Measurements from ENCODE around the gene MEX3D. TPM values are rescaled to one million over a fixed set of nuclear protein-coding genes. Genes with fewer than 3 reads are reported as not detected.

MEX3D gene
- polyA plus RNA-seq, 1 donor (not counting 4 experiments of a cell fraction or from before 2014, with no cell fraction given) = 3.9 TPM

DNA sequence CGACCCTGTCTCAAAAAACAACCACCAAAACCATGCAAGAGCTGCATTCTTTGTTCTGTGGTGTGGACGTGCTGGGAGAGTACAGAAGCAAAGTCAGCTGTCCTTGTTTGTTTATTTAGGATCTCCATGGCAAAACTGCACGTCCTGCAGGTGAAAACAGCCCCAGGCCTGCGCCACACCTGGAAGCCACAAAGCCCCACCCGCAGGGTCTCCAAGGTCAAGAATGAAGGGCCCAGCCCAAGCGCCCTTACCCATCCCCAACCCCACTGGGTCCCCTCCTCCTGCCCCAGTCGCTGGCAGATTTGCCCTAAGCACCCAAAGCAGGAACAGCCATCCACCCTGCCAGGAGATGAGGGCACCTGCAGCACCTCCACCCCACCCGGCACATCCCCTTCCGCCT, 14.1 kb upstream of the MEX3D start:
- peaks cover under 1% of the 10 kb centered on the region for H4K20me1 ChIP-seq (ENCODE audit: control insufficient read depth, extremely low read depth, insufficient read depth, low read length)
- H3K27ac ChIP-seq (ENCODE audit: control insufficient read depth, insufficient read depth, low read length) = no peak overlapping the region
- no peak for DNase-seq (ENCODE audit: low read depth, low spot score)
- H3K4me3 ChIP-seq (ENCODE audit: control insufficient read depth in 2 of 3, extremely low read depth in 1 of 3, insufficient read depth in 2 of 3, low read depth in 1 of 3, low read length in 3 of 3) = no peak overlapping the region
- dilution Hi-C loops (cut with MboI; ENCODE audit: extremely low pct_ligation_motif_present, low sequenced_read_pairs) = no loop called here
- peaks cover 5 to 17% of the 10 kb centered on the region in 2 experiments for H3K36me3 ChIP-seq (ENCODE audit: control insufficient read depth in 2 of 2, extremely low read depth in 1 of 2, insufficient read depth in 2 of 2, low read length in 2 of 2)
- no peaks in the 10 kb centered on the region for H3K27me3 ChIP-seq (ENCODE audit: control insufficient read depth, extremely low read depth, insufficient read depth, low read length)
- H3K79me2 ChIP-seq (ENCODE audit: control insufficient read depth, insufficient read depth, low read length) = peaks cover 5% of the 10 kb centered on the region
- TF ChIP-seq, protein P1, sequence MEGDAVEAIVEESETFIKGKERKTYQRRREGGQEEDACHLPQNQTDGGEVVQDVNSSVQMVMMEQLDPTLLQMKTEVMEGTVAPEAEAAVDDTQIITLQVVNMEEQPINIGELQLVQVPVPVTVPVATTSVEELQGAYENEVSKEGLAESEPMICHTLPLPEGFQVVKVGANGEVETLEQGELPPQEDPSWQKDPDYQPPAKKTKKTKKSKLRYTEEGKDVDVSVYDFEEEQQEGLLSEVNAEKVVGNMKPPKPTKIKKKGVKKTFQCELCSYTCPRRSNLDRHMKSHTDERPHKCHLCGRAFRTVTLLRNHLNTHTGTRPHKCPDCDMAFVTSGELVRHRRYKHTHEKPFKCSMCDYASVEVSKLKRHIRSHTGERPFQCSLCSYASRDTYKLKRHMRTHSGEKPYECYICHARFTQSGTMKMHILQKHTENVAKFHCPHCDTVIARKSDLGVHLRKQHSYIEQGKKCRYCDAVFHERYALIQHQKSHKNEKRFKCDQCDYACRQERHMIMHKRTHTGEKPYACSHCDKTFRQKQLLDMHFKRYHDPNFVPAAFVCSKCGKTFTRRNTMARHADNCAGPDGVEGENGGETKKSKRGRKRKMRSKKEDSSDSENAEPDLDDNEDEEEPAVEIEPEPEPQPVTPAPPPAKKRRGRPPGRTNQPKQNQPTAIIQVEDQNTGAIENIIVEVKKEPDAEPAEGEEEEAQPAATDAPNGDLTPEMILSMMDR (optimal IDR thresholded peaks at IDR 0.05 in 1 of 3, IDR thresholded peaks at IDR 0.05 in 1 of 3, conservative IDR thresholded peaks at IDR 0.05 in 1 of 3; ENCODE audit: extremely low read depth in 1 of 3, insufficient read depth in 2 of 3, low read length in 3 of 3) = no peak
- no peak for TF ChIP-seq EZH2 (IDR thresholded peaks at IDR 0.05; ENCODE audit: low read length)
- no peaks in the 10 kb centered on the region for H3K4me1 ChIP-seq (ENCODE audit: control insufficient read depth, extremely low read depth, insufficient read depth, low read length)
- H2AFZ ChIP-seq (ENCODE audit: control insufficient read depth, low read length) = no peak overlapping the region
- no peak overlapping the region for H3K4me2 ChIP-seq (ENCODE audit: control insufficient read depth, extremely low read depth, insufficient read depth, low read depth, low read length)
- no peaks in the 10 kb centered on the region for H3K9me1 ChIP-seq (ENCODE audit: control insufficient read depth, extremely low read depth, insufficient read depth, low read length)
- no peaks in the 10 kb centered on the region for H3K9me3 ChIP-seq (ENCODE audit: control insufficient read depth, low read depth, low read length)
- H3K9ac ChIP-seq (ENCODE audit: control insufficient read depth, extremely low read depth, insufficient read depth, low read length) = no peak overlapping the region
- no peak for FAIRE-seq

DNA sequence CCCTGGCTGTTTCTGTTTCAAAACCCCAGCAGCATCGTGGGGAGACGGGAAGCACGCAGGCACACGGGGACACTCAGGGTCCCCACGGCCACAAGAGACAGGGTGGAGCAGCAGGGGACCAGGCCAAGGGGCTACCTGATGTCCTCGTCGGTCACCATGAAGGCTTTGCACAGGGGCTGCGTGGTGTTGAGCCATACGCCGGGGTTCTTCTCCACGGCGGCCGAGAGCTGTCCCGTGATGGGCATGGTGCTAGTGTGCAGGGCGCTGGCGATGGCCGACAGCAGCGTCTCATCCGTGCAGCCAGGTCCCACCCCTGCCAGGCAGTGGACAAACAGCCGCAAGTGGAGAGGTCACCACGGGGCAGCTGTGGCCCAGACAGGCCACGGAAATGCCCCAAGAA, 12.8 kb upstream of the MEX3D start:
- Histone ChIP-seq H3K36me3 (ENCODE audit: control insufficient read depth in 2 of 2, extremely low read depth in 1 of 2, insufficient read depth in 2 of 2, low read length in 2 of 2) (peaks cover 5 to 17% of the 10 kb centered on the region in 2 experiments), H3K27ac (ENCODE audit: control insufficient read depth, insufficient read depth, low read length) (no peak overlapping the region), H3K9me3 (ENCODE audit: control insufficient read depth, low read depth, low read length) (no peaks in the 10 kb centered on the region), H2AFZ (ENCODE audit: control insufficient read depth, low read length) (no peak overlapping the region), H3K4me1 (ENCODE audit: control insufficient read depth, extremely low read depth, insufficient read depth, low read length) (no peaks in the 10 kb centered on the region), H3K9me1 (ENCODE audit: control insufficient read depth, extremely low read depth, insufficient read depth, low read length) (no peaks in the 10 kb centered on the region), H3K79me2 (ENCODE audit: control insufficient read depth, insufficient read depth, low read length) (peaks cover 2% of the 10 kb centered on the region), H3K4me3 (ENCODE audit: control insufficient read depth in 2 of 3, extremely low read depth in 1 of 3, insufficient read depth in 2 of 3, low read depth in 1 of 3, low read length in 3 of 3) (no peak overlapping the region), H4K20me1 (ENCODE audit: control insufficient read depth, extremely low read depth, insufficient read depth, low read length) (no peaks in the 10 kb centered on the region), H3K4me2 (ENCODE audit: control insufficient read depth, extremely low read depth, insufficient read depth, low read depth, low read length) (no peak overlapping the region), H3K27me3 (ENCODE audit: control insufficient read depth, extremely low read depth, insufficient read depth, low read length) (no peaks in the 10 kb centered on the region), H3K9ac (ENCODE audit: control insufficient read depth, extremely low read depth, insufficient read depth, low read length) (no peak overlapping the region)
- DNase-seq (ENCODE audit: low read depth, low spot score) (no peak), FAIRE-seq (no peak)
- dilution Hi-C loops (cut with MboI; ENCODE audit: extremely low pct_ligation_motif_present, low sequenced_read_pairs) = no loop called here
- TF ChIP-seq, protein P1 (optimal IDR thresholded peaks at IDR 0.05 in 1 of 3, IDR thresholded peaks at IDR 0.05 in 1 of 3, conservative IDR thresholded peaks at IDR 0.05 in 1 of 3; ENCODE audit: extremely low read depth in 1 of 3, insufficient read depth in 2 of 3, low read length in 3 of 3) = no peak
- TF ChIP-seq EZH2 (IDR thresholded peaks at IDR 0.05; ENCODE audit: low read length) = no peak

Measured in keratinocyte (primary cell).